GM20431 (cell line): ENCODE results near the gene R3HDM4.

Source experiments
- in situ Hi-C: fragments of 300-500 bp; cut with MseI, MboI; formaldehyde crosslinking; loops from one replicate; pipeline ENCODE4 v1.15.0; 2020; ENCODE audit warnings: low sequenced_read_pairs; ENCODE audit not compliant: unreplicated experiment

Gene R3HDM4

GRCh38 chr19:848386-848921 lies 64.6 kb downstream of the R3HDM4 start:
- in situ Hi-C loops: no loop called here
